ENCODE data around the gene CA10. TPM values are rescaled to one million over a fixed set of nuclear protein-coding genes. Genes with fewer than 3 reads are reported as not detected.

Gene CA10
- total RNA-seq, 1 donor: not detected

DNA sequence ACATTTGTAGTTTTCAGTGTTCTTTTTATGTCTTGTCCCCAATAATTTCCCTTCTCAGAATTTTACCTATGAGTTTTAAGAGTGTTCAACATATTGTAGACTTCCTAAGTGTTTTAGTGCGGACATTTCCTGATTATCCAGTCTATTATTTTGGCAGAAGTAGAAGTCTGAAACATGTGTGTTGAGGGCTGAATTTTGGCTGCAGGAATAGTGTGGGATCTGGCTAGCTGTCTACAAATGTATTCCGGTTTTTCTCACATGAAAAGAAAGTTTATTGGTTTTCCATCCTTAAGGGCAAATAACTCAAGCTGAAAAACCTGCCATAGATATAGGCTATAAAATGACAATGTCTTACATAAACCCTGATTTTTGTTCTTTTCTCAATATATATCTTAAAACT lies 33.0 kb upstream of the CA10 start:
- TF ChIP-seq, protein P1, sequence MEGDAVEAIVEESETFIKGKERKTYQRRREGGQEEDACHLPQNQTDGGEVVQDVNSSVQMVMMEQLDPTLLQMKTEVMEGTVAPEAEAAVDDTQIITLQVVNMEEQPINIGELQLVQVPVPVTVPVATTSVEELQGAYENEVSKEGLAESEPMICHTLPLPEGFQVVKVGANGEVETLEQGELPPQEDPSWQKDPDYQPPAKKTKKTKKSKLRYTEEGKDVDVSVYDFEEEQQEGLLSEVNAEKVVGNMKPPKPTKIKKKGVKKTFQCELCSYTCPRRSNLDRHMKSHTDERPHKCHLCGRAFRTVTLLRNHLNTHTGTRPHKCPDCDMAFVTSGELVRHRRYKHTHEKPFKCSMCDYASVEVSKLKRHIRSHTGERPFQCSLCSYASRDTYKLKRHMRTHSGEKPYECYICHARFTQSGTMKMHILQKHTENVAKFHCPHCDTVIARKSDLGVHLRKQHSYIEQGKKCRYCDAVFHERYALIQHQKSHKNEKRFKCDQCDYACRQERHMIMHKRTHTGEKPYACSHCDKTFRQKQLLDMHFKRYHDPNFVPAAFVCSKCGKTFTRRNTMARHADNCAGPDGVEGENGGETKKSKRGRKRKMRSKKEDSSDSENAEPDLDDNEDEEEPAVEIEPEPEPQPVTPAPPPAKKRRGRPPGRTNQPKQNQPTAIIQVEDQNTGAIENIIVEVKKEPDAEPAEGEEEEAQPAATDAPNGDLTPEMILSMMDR (IDR thresholded peaks at IDR 0.05; ENCODE audit: extremely low read depth, low read depth, low read length): no peak
- Histone ChIP-seq H4K20me1 (ENCODE audit: insufficient read depth, low read length) (no peaks in the 10 kb centered on the region), H3K36me3 (ENCODE audit: insufficient read depth, low read length) (no peaks in the 10 kb centered on the region), H3K27ac (ENCODE audit: low read depth, low read length) (no peak overlapping the region), H3K27me3 (ENCODE audit: insufficient read depth, low read length) (no peaks in the 10 kb centered on the region), H2AFZ (ENCODE audit: low read length) (no peak overlapping the region), H3K4me2 (ENCODE audit: insufficient read depth, low read length) (no peak overlapping the region), H3K4me3 (ENCODE audit: insufficient read depth, low read length) (no peak overlapping the region), H3K9me3 (ENCODE audit: low read depth, low read length) (no peaks in the 10 kb centered on the region), H3K4me1 (ENCODE audit: insufficient read depth, low read length) (no peaks in the 10 kb centered on the region), H3K79me2 (ENCODE audit: insufficient read depth, low read length) (no peaks in the 10 kb centered on the region)
- DNase-seq (ENCODE audit: insufficient read length, low spot score, missing footprints): no peak

GRCh38 chr17:52181782-52182181 lies 23.3 kb upstream of the CA10 start:
- Histone ChIP-seq H3K79me2 (ENCODE audit: insufficient read depth, low read length) (no peaks in the 10 kb centered on the region), H3K9me3 (ENCODE audit: low read depth, low read length) (no peaks in the 10 kb centered on the region), H3K36me3 (ENCODE audit: insufficient read depth, low read length) (no peaks in the 10 kb centered on the region), H3K4me2 (ENCODE audit: insufficient read depth, low read length) (no peak overlapping the region), H3K27me3 (ENCODE audit: insufficient read depth, low read length) (no peaks in the 10 kb centered on the region), H3K4me3 (ENCODE audit: insufficient read depth, low read length) (no peak overlapping the region), H2AFZ (ENCODE audit: low read length) (no peak overlapping the region), H3K27ac (ENCODE audit: low read depth, low read length) (no peak overlapping the region), H4K20me1 (ENCODE audit: insufficient read depth, low read length) (no peaks in the 10 kb centered on the region), H3K4me1 (ENCODE audit: insufficient read depth, low read length) (no peaks in the 10 kb centered on the region)
- TF ChIP-seq, protein P1 (IDR thresholded peaks at IDR 0.05; ENCODE audit: extremely low read depth, low read depth, low read length): no peak
- no peak for DNase-seq (ENCODE audit: insufficient read length, low spot score, missing footprints)

DNA sequence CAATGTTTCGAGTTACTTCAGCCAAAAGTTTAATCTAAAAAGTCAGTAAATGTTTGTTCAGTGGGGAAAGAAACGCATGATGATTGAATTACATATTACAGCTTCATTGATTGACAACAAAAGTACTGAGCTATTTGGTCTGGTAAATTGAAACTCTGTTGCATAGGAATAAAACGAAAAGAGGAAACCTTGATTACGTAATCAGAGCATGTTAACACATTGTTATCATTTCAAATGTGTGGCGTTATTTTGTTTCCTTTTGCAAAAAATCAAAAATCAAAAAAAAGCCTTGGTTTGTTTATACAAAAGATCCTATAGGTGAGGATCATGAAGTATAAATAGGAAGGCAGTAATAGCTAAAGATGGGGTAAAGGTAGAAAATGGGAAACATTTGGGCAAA lies 19.5 kb upstream of the CA10 start:
- Histone ChIP-seq H3K4me2 (ENCODE audit: insufficient read depth, low read length) (no peak overlapping the region), H4K20me1 (ENCODE audit: insufficient read depth, low read length) (no peaks in the 10 kb centered on the region), H3K27ac (ENCODE audit: low read depth, low read length) (no peak overlapping the region), H2AFZ (ENCODE audit: low read length) (no peak overlapping the region), H3K4me3 (ENCODE audit: insufficient read depth, low read length) (no peak overlapping the region), H3K4me1 (ENCODE audit: insufficient read depth, low read length) (no peaks in the 10 kb centered on the region), H3K79me2 (ENCODE audit: insufficient read depth, low read length) (no peaks in the 10 kb centered on the region), H3K27me3 (ENCODE audit: insufficient read depth, low read length) (no peaks in the 10 kb centered on the region), H3K36me3 (ENCODE audit: insufficient read depth, low read length) (no peaks in the 10 kb centered on the region), H3K9me3 (ENCODE audit: low read depth, low read length) (no peaks in the 10 kb centered on the region)
- DNase-seq (ENCODE audit: insufficient read length, low spot score, missing footprints): no peak
- TF ChIP-seq, protein P1 (IDR thresholded peaks at IDR 0.05; ENCODE audit: extremely low read depth, low read depth, low read length): no peak

DNA sequence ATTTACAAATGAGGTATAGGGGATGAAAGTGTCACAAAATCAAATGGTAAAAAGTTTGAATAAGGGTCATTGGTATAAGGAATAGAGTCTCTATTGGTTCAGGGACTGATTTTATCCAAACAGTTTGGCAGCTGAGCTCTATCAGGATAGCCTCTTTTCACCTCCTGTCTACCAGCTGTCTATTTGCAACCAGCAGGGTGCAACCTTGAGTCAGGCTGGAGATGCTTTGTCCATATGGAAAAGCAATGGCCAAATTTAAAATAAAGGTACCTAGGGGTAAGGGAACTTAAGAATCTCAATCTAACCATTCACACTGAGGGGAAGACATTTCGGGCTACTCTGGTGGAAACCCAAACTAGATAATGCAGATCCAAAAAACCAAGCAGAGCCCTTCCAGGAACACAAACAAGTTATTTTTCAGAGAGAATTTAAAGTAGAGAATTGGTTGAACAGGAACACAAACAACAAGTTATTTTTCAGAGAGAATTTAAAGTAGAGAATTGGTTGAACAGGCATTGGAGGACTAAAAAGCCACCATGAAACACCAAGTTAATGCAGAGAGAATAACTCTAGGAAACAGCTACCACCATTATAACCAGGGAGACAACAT lies 12.6 kb upstream of the CA10 start:
- H4K20me1 ChIP-seq (ENCODE audit: insufficient read depth, low read length): no peaks in the 10 kb centered on the region
- H3K4me3 ChIP-seq (ENCODE audit: insufficient read depth, low read length): no peak overlapping the region
- TF ChIP-seq, protein P1 (IDR thresholded peaks at IDR 0.05; ENCODE audit: extremely low read depth, low read depth, low read length): peak; percentile 15
- no peak overlapping the region for H3K27ac ChIP-seq (ENCODE audit: low read depth, low read length)
- no peaks in the 10 kb centered on the region for H3K27me3 ChIP-seq (ENCODE audit: insufficient read depth, low read length)
- no peak overlapping the region for H3K4me2 ChIP-seq (ENCODE audit: insufficient read depth, low read length)
- H2AFZ ChIP-seq (ENCODE audit: low read length): no peak overlapping the region
- no peaks in the 10 kb centered on the region for H3K36me3 ChIP-seq (ENCODE audit: insufficient read depth, low read length)
- H3K9me3 ChIP-seq (ENCODE audit: low read depth, low read length): no peaks in the 10 kb centered on the region
- DNase-seq (ENCODE audit: insufficient read length, low spot score, missing footprints): peak; percentile 41
- no peaks in the 10 kb centered on the region for H3K79me2 ChIP-seq (ENCODE audit: insufficient read depth, low read length)
- no peaks in the 10 kb centered on the region for H3K4me1 ChIP-seq (ENCODE audit: insufficient read depth, low read length)
